Non-pigmented ciliary epithelial cell (primary cell): ENCODE measurements around the gene RASGRP1.

Experiments
- DNase-seq: peaks from one replicate; pipeline ENCODE4 v3.0.0-alpha.2; 2010; ENCODE audit warnings: low read depth

RASGRP1 gene

DNA sequence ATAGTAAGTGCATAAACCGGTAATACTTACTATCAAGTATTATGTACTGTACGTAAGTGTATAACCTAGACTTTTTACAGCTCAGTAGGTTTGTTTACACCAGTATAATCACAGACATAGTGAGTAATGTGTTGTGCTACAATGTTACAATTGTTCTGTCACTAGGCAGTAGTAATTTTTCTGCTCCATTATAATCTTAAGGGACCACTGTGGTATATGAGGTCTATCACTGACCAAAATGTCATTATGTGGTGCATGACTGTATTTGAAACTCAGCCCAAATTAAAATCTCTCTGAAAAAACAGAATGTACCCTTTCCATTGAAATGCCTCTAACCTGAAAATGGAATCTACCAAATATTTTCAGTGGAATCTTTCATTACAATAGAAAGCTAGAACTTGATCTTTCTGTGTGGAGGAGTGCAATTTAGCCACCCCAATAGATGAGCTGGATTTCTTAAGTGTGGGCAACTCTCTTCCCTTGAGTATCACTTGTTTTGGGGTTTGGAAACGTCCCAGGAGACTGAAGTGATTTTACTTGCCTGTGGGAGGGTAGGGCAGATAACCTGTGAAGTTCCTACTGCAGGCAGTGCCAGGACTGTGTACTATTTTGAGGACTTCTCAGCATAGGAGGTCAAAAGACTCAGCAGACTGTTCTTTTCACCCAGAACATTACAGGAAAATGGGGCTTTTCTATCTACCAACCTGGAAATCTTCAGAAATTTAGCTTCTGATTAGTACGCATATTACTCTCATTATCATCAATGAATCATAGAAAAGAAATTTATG lies 59.7 kb downstream of the RASGRP1 start:
- no peak for DNase-seq

DNA sequence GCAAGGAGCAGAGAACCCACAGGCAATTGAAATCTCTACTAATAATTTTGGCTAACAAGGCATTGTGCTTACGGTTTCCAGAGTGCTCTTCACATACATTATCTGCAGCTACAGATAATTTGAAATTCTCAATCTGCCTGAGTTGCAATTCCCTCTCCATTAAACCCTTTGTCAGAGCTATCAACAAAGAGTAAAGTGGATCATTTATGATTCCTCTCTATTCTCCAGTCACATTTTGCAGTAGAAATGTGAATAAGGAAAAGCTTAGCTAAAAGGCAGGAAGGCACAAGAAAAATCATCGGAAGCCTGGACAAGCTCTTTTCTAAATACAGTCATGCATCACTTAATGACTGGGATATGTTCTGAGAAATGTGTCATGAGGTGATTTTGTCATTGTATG lies 61.1 kb downstream of the RASGRP1 start:
- no peak for DNase-seq

- no peak for DNase-seq
These were observed 65.0 kb downstream of the RASGRP1 start for GRCh38 chr15:38499651-38500050.

DNA sequence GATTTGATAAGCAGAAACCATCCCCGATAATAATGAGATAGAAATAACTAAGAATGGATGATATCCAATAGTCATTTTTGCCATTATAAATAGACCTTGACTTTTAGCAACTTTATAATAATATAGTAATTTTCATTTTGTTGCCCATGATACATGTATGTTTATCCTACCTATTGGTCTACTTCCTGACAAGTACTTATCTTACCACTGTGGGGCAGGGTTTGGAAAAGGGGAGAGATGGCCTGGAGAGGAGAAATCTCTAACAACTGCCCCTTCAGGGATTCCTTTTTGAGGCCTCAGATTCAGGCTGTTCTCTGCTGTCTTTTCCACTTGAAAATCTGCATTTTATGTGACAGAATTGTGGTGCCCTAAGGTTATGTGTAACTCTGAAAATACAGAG lies 68.5 kb downstream of the RASGRP1 start:
- no peak for DNase-seq

- DNase-seq: no peak
These were observed 74.2 kb downstream of the RASGRP1 start for GRCh38 chr15:38490242-38490922.

- DNase-seq: no peak
These were observed 77.2 kb downstream of the RASGRP1 start for GRCh38 chr15:38487378-38487777.

DNA sequence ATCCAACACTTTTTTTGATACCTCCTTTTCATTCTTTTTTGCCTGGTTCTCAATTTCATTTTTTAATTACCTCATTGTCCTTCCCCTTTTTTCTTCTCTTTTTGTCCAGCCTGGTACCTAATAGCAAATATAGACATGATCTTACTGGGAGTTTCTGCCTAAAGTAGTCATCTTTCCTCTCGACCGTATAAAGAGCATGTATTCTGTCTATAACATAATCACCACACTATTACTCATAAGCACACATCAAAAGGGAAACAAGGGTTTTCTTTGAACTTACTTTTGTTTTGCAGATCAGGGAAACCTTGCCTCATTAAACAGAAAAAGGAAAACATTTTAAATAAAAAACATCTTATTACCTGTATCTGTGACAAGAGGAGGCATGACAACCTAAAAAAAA lies 77.7 kb downstream of the RASGRP1 start:
- no peak for DNase-seq

DNA sequence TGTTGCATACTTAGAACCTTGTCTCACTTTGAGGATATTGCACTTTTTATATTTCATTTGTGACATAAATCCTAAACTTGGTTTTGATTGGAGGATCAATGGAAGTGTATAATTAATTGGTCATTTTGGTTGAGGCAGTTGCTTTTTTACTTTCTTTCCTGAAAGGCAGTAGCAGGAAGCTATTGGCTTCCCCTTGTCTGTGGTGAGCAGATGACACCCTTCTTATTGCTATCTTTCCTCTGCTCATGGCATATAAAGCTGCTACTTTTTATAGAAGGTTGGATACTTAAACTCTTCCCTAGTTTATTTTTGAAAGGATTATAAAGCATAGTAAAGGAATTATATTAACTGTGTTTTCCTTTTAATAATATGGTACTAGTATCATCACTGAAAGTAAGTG lies 82.0 kb downstream of the RASGRP1 start:
- DNase-seq: no peak

DNA sequence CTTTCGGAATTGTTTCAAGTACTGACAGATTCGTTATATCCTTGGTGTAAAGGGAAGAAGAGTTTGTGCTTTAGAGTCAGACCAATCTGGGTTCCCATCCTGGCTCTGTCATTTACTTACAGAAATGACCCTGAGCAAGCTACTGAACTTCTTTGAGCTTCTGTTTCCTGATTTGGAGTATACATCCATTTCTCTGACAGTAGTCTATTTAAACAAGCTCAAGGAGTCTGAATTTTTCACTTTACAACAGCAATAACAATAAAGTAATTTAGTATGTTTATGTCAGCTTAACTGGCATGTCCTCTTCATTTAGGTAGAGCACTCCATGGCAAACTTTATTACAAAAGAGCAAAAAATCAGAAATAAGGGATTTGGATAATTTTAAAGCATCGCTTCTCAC lies 82.9 kb downstream of the RASGRP1 start:
- DNase-seq: no peak

GRCh38 chr15:38481113-38481512 lies 83.5 kb downstream of the RASGRP1 start:
- no peak for DNase-seq

- no peak for DNase-seq
These were observed 84.9 kb downstream of the RASGRP1 start for GRCh38 chr15:38479756-38480155.

DNA sequence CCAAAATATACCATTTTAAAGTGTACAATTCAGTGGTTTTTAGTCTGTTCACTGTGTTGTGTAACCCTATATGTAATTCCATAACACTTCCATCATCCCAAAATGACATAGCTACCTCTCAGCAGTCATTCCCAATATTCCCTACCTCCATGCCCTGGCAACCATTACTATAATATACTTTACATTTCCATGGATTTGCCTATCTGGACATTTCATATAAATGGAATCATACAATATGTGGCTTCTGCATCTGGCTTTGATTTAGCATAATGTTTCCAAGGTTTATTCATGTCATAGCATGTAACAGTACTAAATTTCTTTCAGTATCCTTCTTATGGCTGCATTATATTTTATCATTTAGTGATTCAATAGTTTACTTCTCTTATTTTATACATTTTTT lies 85.3 kb downstream of the RASGRP1 start:
- DNase-seq: no peak

DNA sequence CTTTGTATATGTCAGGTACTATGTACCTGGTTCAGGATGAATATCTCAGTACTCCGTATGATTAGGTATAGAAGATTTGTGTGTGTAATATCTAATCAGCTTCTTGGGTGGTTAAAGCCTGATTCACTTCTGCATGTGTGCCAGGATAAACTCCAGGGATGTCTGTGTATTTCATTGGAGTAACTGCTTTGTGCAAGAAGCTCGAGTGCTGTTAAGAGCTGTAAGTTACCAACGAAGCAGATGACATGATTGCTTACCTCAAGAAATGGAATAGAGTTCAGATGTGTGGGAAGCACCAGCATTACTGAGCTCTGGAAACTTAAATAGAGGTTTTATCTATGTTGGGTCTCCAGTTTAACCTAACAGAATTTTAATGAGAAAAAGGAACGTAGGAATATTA lies 87.0 kb downstream of the RASGRP1 start:
- DNase-seq: no peak

DNA sequence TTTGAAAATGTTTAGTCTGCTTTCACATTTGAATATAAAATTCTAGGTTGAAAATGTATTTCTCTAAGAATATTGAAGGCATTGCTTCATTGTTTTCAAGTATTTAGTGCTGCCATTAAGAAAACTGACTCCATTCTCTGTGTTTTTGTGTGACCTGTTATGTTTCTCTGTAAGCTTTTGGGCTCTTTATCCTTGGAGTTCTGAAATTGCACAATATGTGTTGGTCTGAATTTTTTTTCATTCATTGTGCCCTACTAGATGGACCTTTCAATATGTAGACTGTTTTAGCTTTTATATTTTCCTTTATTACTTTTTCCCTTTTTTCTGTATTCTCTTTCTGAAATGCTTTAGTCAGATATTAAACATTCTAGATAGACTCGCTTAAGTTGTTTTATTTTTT lies 88.5 kb downstream of the RASGRP1 start:
- DNase-seq: no peak

DNA sequence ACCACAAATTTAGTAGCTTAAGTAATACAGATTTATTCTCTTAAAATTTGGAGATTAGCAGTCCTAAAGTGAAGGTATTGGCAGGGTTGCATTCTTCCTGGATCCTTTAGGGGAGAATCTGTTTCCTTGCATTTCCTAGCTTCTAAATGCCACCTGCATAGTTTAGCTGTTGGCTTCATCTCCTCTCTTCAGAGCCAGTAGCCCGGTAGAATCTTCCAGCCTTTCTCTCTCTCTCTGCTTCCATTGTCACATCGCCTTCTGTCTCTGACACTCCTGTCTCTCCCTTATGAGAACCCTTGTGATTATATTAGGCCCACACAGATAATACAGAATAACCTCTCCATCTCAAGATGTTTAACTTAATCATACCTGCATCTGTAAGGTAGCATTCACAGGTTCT lies 89.3 kb downstream of the RASGRP1 start:
- DNase-seq: no peak

DNA sequence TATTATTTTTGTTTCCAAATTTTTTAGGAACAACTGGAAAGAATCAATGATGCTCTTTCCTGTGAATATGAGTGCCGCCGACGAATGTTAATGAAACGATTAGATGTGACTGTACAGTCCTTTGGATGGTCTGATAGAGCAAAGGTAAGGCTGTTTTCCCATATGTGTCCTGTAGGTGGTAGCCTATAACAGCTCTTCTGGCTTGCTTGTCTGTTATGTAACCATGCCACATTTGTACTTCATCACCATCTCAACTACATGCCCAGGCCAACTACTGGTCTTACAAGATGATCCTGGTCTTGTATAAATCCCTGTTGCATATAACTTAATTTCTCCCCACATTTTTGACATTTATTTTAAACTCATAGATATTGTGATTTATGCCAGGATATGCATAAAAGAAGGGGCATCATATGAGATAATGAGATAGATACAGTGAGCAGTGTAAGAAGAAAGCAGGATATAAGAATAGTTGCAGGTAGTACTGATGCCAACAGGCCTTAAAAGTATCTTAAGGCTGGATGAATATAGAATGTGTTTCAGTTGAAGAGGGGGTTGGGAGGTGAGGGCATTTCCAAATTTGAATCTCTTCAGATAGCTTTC lies 90.4 kb downstream of the RASGRP1 start:
- DNase-seq: no peak

- DNase-seq: no peak
These were observed 92.6 kb downstream of the RASGRP1 start for GRCh38 chr15:38471974-38472373.

DNA sequence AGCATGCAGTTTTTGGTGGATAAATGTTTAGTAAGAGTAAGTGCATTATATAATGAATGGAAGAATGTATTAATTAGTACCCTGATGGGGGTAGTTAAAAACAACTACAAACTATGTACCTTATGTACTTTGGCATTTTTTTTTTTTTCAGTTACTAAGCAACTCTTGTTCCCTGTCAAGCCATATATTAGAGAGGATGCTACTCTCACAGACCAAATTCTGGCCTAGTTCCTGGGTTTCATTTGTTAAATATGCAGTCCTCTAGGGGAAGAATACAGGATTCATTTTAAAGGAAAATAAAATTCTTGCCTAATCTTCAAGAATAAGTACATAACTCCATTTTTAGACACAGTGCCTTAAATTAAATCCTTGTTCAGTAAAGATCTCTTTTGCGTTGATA lies 93.8 kb downstream of the RASGRP1 start:
- DNase-seq: no peak

DNA sequence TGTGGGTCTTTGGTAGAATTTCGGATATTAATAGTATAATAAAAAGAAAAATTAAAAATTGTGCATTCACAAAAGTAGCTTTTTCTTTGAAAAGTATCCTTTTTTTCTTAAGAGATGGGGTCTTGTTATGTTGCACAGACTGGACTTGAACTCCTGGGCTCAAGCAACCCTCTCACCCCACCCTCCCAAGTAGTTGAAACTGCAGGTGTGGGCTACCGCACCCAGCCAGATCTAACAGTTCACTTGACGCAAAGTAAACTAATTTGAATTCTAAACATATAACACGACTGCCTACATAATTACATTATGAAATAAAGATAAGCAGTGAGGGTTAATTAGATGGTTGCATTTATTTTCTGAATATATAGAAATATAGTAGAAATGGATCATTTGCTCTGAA lies 99.9 kb downstream of the RASGRP1 start:
- no peak for DNase-seq

GRCh38 chr15:38463893-38464292 lies 100.7 kb downstream of the RASGRP1 start:
- no peak for DNase-seq

- no peak for DNase-seq
These were observed 103.4 kb downstream of the RASGRP1 start for GRCh38 chr15:38461066-38461833.

DNA sequence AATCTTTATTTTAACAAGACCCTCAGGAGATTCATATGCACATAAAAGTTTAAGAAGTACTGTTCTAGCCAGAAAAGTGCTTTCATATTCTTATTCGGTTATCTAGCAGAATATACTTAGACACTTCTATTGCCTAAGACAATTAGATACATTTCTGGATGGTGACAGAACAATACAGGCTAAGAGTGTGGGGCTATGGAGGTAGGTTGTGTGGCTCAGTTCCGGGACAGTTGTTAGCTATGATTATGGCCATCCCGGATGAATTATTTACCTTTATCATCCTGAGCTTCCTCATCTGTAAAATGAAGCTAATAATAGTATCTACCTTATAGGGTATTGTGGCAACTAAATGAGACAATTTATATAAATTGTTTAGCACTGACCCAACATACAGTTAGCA lies 104.1 kb downstream of the RASGRP1 start:
- no peak for DNase-seq

DNA sequence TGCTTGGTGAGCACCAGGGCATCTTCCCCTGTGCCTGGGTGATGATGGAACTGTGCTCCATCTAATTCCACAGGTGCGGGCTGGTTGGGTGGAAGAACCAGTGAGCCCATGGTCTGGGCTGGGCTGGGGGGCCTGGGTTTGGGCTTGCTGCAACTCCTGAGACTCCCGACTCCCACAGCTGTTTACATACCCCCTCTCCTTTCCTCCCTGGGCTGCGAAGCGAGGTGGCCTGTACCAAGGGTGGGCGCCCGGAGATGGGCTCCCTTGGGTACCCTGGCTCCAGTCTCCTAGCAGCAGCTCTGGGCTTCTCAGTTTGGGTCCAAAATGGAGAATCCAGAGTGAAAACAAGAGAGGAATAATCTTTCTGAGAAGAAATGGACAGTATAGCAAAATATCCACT lies 105.1 kb downstream of the RASGRP1 start:
- no peak for DNase-seq
